ENCODE measurements around the gene DSG1.

GRCh38 chr18:31354990-31355389, 37.0 kb downstream of the DSG1 start:
- no peak for TF ChIP-seq POLR2A (IDR thresholded peaks at IDR 0.05; ENCODE audit: extremely low read depth, insufficient read length)
- no peak for TF ChIP-seq CTCF (IDR thresholded peaks at IDR 0.05; ENCODE audit: low read depth, low read length)
- no peak for TF ChIP-seq MAX (IDR thresholded peaks at IDR 0.05; ENCODE audit: low read depth, low read length)

All from NB4 (cell line).